HEK293 (cell line): ENCODE data around the gene COP1.

ENCODE experiments used
- CTCF ChIA-PET: fragments of 350-600 bp; formaldehyde crosslinking; extraction: SDS; loops from one replicate; lab custom pipeline; 2021; ENCODE audit warnings: antibody characterized with exemption; lab: Yijun Ruan, JAX
- POLR2A ChIA-PET: fragments of 300-600 bp; formaldehyde crosslinking; extraction: SDS; loops from one replicate; lab custom pipeline; 2020; ENCODE audit warnings: antibody characterized with exemption, inconsistent platforms; lab: Yijun Ruan, JAX
- H3K27ac ChIP-seq: fragments of 200-500 bp; sonication (Bioruptor generic); 2 replicates; pipeline ENCODE4 v1.5.1; 2014; ENCODE audit warnings: low read depth, low read length, control low read depth, inconsistent platforms; ENCODE audit errors: extremely low read depth
- H3K36me3 ChIP-seq, 2 experiments: fragments of 200-500 bp in 1 of 2; sonication (Bioruptor generic) in 1 of 2; 1 replicate in 1 of 2; 2 replicates in 1 of 2; pipeline ENCODE4 v1.5.1; 2014 to 2017; ENCODE audit warnings: inconsistent platforms in 2 of 2, low read length in 2 of 2; ENCODE audit not compliant: control insufficient read depth in 2 of 2, insufficient read depth in 1 of 2
- H3K4me1 ChIP-seq: fragments of 200-500 bp; sonication (Bioruptor generic); 2 replicates; pipeline ENCODE4 v1.5.1; 2014; ENCODE audit warnings: mild to moderate bottlenecking, low read length, inconsistent platforms; ENCODE audit not compliant: control insufficient read depth, insufficient read depth
- H3K4me3 ChIP-seq: 2 replicates; pipeline ENCODE4 v1.5.1; 2011; ENCODE audit warnings: low read depth, mild to moderate bottlenecking, control low read depth, low read length, moderate library complexity
- H3K9me3 ChIP-seq: fragments of 200-500 bp; sonication (Bioruptor generic); 2 replicates; pipeline ENCODE4 v1.5.1; 2014; ENCODE audit warnings: low read depth, low read length, inconsistent platforms; ENCODE audit not compliant: control insufficient read depth, insufficient read depth
- KLF7 ChIP-seq: fragments of 450-650 bp; formaldehyde crosslinking; IDR thresholded peaks from 2 replicates; pipeline ENCODE4 v1.5.1; 2016; ENCODE audit warnings: missing biosample characterization, missing genetic modification characterization, borderline replicate concordance
- OSR2 ChIP-seq: fragments of 450-650 bp; formaldehyde crosslinking; IDR thresholded peaks from 2 replicates; pipeline ENCODE4 v1.5.1; 2016; ENCODE audit warnings: missing biosample characterization, missing genetic modification characterization
- SCRT1 ChIP-seq: fragments of 450-650 bp; formaldehyde crosslinking; IDR thresholded peaks from 2 replicates; pipeline ENCODE4 v1.5.1; 2016; ENCODE audit warnings: missing biosample characterization, missing genetic modification characterization, borderline replicate concordance
- TCF7L2 ChIP-seq: IDR thresholded peaks from 2 replicates; pipeline ENCODE4 v1.6.1; 2011; ENCODE audit warnings: low read depth, mild to moderate bottlenecking, inconsistent platforms, low read length, moderate library complexity, borderline replicate concordance
- ZFP41 ChIP-seq: fragments of 450-650 bp; formaldehyde crosslinking; IDR thresholded peaks from 2 replicates; pipeline ENCODE4 v1.5.1; 2016; ENCODE audit warnings: missing biosample characterization, missing genetic modification characterization, borderline replicate concordance
- ZNF10 ChIP-seq: fragments of 450-650 bp; formaldehyde crosslinking; IDR thresholded peaks from 2 replicates; pipeline ENCODE4 v1.5.1; 2017; ENCODE audit warnings: missing biosample characterization, missing genetic modification characterization
- ZNF19 ChIP-seq: fragments of 450-650 bp; formaldehyde crosslinking; IDR thresholded peaks from 2 replicates; pipeline ENCODE4; 2016; ENCODE audit warnings: missing biosample characterization, missing genetic modification characterization, low read depth
- ZNF311 ChIP-seq: fragments of 450-650 bp; formaldehyde crosslinking; IDR thresholded peaks from 2 replicates; pipeline ENCODE4 v1.5.1; 2017; ENCODE audit warnings: missing biosample characterization, missing genetic modification characterization, borderline replicate concordance
- ZNF37A ChIP-seq: fragments of 450-650 bp; IDR thresholded peaks from 2 replicates; pipeline ENCODE4 v1.5.1; 2018; ENCODE audit warnings: missing biosample characterization, missing genetic modification characterization
- ZNF394 ChIP-seq: fragments of 450-650 bp; formaldehyde crosslinking; IDR thresholded peaks from 2 replicates; pipeline ENCODE4 v1.5.1; 2016; ENCODE audit warnings: missing biosample characterization, missing genetic modification characterization, mild to moderate bottlenecking, moderate library complexity, borderline replicate concordance
- ZNF558 ChIP-seq: fragments of 450-650 bp; formaldehyde crosslinking; IDR thresholded peaks from 2 replicates; pipeline ENCODE4 v1.5.1; 2016; ENCODE audit warnings: missing biosample characterization, missing genetic modification characterization
- ZNF571 ChIP-seq: fragments of 450-650 bp; formaldehyde crosslinking; IDR thresholded peaks from 2 replicates; pipeline ENCODE4 v1.5.0; 2017; ENCODE audit warnings: missing biosample characterization, missing genetic modification characterization
- ZNF596 ChIP-seq: fragments of 450-650 bp; IDR thresholded peaks from 2 replicates; pipeline ENCODE4 v1.5.0; 2018; ENCODE audit warnings: missing biosample characterization, mild to moderate bottlenecking, missing genetic modification characterization, moderate library complexity
- ZNF600 ChIP-seq: fragments of 450-650 bp; formaldehyde crosslinking; IDR thresholded peaks from 2 replicates; pipeline ENCODE4 v1.5.1; 2016; ENCODE audit warnings: missing biosample characterization, missing genetic modification characterization
- ZNF629 ChIP-seq: fragments of 450-650 bp; formaldehyde crosslinking; IDR thresholded peaks from 2 replicates; pipeline ENCODE4 v1.5.1; 2017; ENCODE audit warnings: missing biosample characterization, missing genetic modification characterization
- ZNF785 ChIP-seq: fragments of 450-650 bp; formaldehyde crosslinking; IDR thresholded peaks from 2 replicates; pipeline ENCODE4 v1.5.1; 2016; ENCODE audit warnings: missing biosample characterization, missing genetic modification characterization
- ZSCAN16 ChIP-seq: fragments of 450-650 bp; formaldehyde crosslinking; IDR thresholded peaks from 2 replicates; pipeline ENCODE4 v1.5.1; 2016; ENCODE audit warnings: missing biosample characterization, missing genetic modification characterization
- TF ChIP-seq, protein P1 (sequence below): sonication (generic); formaldehyde crosslinking; IDR thresholded peaks from 2 replicates; pipeline ENCODE4 v1.8.1; 2022; ENCODE audit warnings: mild to moderate bottlenecking, moderate library complexity, missing genetic modification reagents
- TF ChIP-seq, protein P2 (sequence below): fragments of 450-650 bp; formaldehyde crosslinking; IDR thresholded peaks from 2 replicates; pipeline ENCODE4 v1.5.1; 2016; ENCODE audit warnings: missing biosample characterization, missing genetic modification characterization, low read depth
- TF ChIP-seq, protein P3 (sequence below): fragments of 450-650 bp; formaldehyde crosslinking; IDR thresholded peaks from 2 replicates; pipeline ENCODE4 v1.5.1; 2016; ENCODE audit warnings: missing biosample characterization, missing genetic modification characterization
- TF ChIP-seq, protein P4 (sequence below): fragments of 450-650 bp; formaldehyde crosslinking; IDR thresholded peaks from 2 replicates; pipeline ENCODE4 v1.5.1; 2016; ENCODE audit warnings: missing biosample characterization, missing genetic modification characterization
- TF ChIP-seq, protein P5 (sequence below): fragments of 450-650 bp; IDR thresholded peaks from 2 replicates; pipeline ENCODE4 v1.5.1; 2018; ENCODE audit warnings: missing biosample characterization, mild to moderate bottlenecking, missing genetic modification characterization
- TF ChIP-seq, protein P6 (sequence below): fragments of 450-650 bp; formaldehyde crosslinking; IDR thresholded peaks from 2 replicates; pipeline ENCODE4 v1.5.1; 2016; ENCODE audit warnings: missing biosample characterization, missing genetic modification characterization

Gene COP1

DNA sequence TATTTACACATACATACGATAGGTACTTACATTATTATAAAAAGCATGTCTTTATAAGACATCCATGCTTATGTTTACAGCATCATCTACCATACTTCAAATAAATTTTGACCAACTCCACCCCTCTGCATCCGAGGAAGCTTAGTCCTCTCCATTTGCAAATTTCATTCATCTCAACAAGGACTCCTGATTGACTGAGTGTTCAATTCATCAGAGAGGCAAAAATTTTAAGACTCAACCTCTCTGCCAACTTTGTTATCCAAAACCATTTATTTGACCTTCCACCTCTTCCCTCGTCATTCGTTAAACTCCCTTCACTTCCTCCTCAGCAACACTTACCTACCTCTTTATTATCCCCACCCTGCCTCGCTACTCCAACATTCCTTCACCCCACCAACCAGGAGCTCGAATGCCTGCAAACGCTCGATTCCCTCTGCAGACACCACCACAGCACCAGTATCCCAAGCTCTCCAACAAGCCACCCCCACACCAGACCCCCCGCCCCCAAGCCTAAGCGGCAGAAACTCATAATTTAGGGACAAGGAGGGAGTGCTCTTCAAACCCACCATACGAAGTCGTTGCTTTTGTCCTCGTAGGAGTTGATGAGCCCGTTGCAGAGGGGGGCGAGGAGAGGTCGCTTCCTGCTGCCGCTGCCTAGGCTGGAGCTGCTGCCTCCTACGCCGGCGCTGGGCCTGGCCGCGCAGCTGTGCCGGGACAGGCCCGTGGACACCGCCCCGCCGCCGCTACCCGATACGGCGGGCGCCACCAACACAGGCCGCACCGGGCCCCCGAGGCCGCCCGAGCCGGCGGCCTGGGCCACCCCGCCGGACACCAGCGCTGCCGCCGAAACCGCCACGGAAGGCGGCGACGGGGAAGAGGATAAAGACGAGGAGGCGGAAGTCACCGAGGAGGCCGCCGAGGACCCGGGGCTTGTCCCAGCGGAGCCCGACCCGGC, 803 bp downstream of the COP1 start (continued):
- TF ChIP-seq ZNF558 (no peak), TCF7L2 (no peak), KLF7 (tag by site-specific recombination) (no peak)
- TF ChIP-seq, protein P1, sequence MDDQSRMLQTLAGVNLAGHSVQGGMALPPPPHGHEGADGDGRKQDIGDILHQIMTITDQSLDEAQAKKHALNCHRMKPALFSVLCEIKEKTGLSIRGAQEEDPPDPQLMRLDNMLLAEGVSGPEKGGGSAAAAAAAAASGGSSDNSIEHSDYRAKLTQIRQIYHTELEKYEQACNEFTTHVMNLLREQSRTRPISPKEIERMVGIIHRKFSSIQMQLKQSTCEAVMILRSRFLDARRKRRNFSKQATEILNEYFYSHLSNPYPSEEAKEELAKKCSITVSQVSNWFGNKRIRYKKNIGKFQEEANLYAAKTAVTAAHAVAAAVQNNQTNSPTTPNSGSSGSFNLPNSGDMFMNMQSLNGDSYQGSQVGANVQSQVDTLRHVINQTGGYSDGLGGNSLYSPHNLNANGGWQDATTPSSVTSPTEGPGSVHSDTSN (CRISPR knock-in tag): peak; percentile 5; the same call in 1 of the 2 replicates
- TF ChIP-seq, protein P2, sequence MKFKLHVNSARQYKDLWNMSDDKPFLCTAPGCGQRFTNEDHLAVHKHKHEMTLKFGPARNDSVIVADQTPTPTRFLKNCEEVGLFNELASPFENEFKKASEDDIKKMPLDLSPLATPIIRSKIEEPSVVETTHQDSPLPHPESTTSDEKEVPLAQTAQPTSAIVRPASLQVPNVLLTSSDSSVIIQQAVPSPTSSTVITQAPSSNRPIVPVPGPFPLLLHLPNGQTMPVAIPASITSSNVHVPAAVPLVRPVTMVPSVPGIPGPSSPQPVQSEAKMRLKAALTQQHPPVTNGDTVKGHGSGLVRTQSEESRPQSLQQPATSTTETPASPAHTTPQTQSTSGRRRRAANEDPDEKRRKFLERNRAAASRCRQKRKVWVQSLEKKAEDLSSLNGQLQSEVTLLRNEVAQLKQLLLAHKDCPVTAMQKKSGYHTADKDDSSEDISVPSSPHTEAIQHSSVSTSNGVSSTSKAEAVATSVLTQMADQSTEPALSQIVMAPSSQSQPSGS (tag by site-specific recombination): no peak

DNA sequence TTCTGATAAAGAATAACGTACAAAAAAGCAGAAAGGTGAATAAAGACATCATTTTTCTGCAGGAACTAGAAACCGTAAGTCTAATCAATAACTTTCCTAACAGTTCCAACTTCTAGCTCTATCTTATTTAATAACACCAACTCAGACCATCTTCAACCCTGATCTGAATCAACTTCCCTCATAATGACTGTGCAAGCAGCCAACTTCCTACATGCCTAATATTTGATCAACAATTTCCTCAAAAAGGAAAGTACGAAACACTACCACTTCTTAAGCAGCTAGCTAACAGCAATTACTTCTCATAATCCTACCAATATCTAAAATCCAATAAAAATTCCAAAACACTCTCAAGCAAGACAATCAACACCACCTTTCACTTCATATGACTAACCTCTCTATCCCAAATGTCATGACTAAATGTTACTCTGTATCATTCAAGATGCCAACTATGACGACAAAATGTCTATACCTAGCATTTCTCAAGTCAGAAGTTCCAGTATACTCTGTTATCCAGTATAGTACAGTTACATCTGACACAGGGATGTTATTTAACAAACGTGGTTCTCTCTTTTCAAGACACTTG, 1.7 kb downstream of the COP1 start:
- ChIA-PET POLR2A (interaction anchor here (1.0 kb wide), 1 partner anchor 10 kb away, joined by 5 read pairs; no protein-coding TSS in a partner anchor), CTCF (interaction anchor here (1.3 kb wide), 1 partner anchor 1059 kb away, joined by 3 read pairs; no protein-coding TSS in a partner anchor)
- Histone ChIP-seq H3K4me3 (peak overlapping the region; percentile 83), H3K9me3 (no peaks in the 10 kb centered on the region), H3K36me3 (no peaks in the 10 kb centered on the region), H3K4me1 (peaks cover 6% of the 10 kb centered on the region), H3K27ac (no peak overlapping the region)
- TF ChIP-seq, protein P3, sequence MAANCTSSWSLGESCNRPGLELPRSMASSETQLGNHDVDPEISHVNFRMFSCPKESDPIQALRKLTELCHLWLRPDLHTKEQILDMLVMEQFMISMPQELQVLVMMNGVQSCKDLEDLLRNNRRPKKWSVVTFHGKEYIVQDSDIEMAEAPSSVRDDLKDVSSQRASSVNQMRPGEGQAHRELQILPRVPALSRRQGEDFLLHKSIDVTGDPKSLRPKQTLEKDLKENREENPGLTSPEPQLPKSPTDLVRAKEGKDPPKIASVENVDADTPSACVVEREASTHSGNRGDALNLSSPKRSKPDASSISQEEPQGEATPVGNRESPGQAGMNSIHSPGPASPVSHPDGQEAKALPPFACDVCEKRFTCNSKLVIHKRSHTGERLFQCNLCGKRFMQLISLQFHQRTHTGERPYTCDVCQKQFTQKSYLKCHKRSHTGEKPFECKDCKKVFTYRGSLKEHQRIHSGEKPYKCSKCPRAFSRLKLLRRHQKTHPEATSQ: no peak
- no peak for TF ChIP-seq ZNF311
- TF ChIP-seq ZNF596 (tag by site-specific recombination): no peak
- no peak for TF ChIP-seq ZNF10 (tag by site-specific recombination)
- TF ChIP-seq, protein P4, sequence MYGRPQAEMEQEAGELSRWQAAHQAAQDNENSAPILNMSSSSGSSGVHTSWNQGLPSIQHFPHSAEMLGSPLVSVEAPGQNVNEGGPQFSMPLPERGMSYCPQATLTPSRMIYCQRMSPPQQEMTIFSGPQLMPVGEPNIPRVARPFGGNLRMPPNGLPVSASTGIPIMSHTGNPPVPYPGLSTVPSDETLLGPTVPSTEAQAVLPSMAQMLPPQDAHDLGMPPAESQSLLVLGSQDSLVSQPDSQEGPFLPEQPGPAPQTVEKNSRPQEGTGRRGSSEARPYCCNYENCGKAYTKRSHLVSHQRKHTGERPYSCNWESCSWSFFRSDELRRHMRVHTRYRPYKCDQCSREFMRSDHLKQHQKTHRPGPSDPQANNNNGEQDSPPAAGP: no peak
- no peak for TF ChIP-seq ZNF37A (tag by site-specific recombination)
- TF ChIP-seq ZNF19 (tag by site-specific recombination): no peak
- TF ChIP-seq, protein P5, sequence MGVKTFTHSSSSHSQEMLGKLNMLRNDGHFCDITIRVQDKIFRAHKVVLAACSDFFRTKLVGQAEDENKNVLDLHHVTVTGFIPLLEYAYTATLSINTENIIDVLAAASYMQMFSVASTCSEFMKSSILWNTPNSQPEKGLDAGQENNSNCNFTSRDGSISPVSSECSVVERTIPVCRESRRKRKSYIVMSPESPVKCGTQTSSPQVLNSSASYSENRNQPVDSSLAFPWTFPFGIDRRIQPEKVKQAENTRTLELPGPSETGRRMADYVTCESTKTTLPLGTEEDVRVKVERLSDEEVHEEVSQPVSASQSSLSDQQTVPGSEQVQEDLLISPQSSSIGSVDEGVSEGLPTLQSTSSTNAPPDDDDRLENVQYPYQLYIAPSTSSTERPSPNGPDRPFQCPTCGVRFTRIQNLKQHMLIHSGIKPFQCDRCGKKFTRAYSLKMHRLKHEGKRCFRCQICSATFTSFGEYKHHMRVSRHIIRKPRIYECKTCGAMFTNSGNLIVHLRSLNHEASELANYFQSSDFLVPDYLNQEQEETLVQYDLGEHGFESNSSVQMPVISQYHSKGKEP (tag by site-specific recombination): no peak
- TF ChIP-seq ZFP41 (tag by site-specific recombination): no peak
- no peak for TF ChIP-seq ZSCAN16 (tag by site-specific recombination)
- TF ChIP-seq SCRT1: no peak
- TF ChIP-seq ZNF394 (tag by site-specific recombination): no peak
- peak; percentile 88 for TF ChIP-seq ZNF600
- no peak for TF ChIP-seq TCF7L2
- TF ChIP-seq ZNF571 (tag by site-specific recombination): no peak
- TF ChIP-seq ZNF629 (tag by site-specific recombination): peak; percentile 62; the same call in 1 of the 2 replicates
- TF ChIP-seq ZNF785: no peak
- TF ChIP-seq OSR2: peak; percentile 47
- TF ChIP-seq, protein P6, sequence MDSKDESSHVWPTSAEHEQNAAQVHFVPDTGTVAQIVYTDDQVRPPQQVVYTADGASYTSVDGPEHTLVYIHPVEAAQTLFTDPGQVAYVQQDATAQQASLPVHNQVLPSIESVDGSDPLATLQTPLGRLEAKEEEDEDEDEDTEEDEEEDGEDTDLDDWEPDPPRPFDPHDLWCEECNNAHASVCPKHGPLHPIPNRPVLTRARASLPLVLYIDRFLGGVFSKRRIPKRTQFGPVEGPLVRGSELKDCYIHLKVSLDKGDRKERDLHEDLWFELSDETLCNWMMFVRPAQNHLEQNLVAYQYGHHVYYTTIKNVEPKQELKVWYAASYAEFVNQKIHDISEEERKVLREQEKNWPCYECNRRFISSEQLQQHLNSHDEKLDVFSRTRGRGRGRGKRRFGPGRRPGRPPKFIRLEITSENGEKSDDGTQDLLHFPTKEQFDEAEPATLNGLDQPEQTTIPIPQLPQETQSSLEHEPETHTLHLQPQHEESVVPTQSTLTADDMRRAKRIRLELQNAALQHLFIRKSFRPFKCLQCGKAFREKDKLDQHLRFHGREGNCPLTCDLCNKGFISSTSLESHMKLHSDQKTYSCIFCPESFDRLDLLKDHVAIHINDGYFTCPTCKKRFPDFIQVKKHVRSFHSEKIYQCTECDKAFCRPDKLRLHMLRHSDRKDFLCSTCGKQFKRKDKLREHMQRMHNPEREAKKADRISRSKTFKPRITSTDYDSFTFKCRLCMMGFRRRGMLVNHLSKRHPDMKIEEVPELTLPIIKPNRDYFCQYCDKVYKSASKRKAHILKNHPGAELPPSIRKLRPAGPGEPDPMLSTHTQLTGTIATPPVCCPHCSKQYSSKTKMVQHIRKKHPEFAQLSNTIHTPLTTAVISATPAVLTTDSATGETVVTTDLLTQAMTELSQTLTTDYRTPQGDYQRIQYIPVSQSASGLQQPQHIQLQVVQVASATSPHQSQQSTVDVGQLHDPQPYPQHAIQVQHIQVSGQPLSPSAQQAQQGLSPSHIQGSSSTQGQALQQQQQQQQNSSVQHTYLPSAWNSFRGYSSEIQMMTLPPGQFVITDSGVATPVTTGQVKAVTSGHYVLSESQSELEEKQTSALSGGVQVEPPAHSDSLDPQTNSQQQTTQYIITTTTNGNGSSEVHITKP (tag by site-specific recombination): no peak
